IPS DF 19.7 (cell line): Measurements from ENCODE around the gene PLSCR3.

ENCODE experiments used
- DNase-seq: peaks from one replicate; pipeline ENCODE4 v3.0.0-alpha.2; 2013; ENCODE audit warnings: low read depth, low spot score

PLSCR3 gene

DNA sequence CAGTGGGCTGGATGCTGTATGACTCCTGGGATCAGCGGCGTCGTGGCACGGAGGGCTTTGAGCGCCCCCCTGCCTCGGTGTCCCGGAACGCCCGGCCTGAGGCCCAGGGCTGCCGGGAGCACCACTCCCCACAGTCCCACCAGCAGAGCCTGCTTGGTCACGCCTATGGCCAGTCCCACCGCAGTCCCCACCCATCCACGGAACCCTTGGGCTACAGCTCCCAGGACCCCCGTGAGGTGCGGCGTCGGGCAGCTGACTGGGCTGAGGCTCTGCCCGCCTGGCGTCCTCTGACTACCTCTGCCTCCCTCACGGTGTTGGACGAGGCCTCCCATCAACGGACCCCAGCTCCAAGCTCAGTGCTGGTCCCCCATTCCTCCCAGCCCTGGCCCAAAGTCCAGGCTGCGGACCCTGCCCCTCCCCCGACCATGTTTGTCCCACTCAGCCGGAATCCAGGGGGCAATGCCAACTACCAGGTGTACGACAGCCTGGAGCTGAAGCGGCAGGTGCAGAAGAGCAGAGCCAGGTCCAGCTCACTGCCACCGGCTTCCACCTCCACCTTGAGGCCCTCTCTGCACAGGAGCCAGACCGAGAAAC is 32.7 kb upstream of the PLSCR3 start:
- no peak for DNase-seq

DNA sequence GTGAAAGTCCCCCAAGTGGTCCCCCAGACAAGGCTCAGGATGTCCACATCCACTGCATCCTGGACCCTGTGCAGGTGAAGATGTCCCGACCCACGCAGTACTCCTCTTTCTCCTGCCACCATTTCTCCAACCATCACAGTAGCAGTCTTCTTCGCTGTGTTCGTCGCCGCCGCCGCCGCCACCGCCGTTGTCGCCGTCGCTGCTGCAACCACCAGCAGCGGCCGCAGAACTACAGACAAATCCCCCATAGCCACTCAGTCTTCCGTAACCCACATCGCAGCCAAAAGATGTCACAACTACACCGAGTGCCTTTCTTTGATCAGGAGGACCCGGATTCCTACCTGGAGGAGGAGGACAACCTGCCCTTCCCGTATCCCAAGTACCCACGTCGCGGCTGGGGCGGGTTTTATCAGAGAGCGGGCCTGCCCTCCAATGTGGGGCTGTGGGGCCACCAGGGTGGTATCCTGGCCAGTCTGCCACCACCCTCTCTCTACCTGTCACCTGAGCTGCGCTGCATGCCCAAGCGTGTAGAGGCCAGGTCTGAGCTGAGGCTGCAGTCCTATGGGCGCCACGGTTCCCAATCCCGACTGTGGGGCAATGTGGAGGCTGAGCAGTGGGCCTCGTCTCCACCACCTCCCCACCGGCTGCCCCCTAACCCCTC is 32.0 kb upstream of the PLSCR3 start:
- DNase-seq, result no peak

DNA sequence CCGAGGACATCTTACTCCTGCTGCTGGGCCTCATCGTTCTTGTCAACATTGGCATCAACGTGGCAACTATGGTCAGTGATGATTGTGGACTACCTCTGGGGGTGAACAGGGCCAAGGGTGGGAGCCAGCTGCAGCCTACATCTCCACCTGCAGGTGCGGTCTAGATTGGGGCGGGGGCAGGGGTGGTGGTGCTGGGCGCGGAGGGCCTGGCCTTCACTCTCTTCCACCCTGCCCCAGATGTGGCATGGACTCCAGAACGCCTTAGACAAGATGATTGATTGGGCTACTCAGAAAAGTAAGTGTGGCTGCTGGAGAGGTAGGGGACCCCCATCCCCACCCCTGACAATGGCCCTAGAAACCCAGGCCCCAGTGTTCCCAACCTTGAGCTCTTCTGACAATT is 31.4 kb upstream of the PLSCR3 start:
- DNase-seq, result no peak

DNA sequence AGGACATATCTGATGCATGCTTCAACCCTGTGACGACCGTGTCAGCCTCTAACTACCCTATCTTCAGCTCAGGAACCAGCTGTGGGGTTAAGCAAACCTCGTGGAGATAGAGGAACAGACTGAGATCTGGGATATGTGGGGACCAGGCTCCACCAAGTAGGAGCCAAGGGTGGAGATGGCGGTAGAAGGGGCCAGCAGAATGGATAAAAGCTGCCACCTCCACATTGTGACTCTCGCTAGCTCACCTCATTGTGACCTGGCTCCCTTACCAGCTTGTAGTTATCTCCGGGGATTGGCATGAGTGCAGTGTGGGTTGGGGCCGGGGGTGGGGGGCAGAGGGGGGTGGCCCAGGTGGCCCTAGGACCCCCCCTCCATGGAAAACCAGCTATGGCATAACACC is 31.0 kb upstream of the PLSCR3 start, which contains the start of gene SPEM2:
Gene SPEM2, plus strand, starts transcription at position 301 of the 400 bp plus-strand sequence. Its CDS starts 73 bp downstream, at position 374.
- DNase-seq, result no peak

DNA sequence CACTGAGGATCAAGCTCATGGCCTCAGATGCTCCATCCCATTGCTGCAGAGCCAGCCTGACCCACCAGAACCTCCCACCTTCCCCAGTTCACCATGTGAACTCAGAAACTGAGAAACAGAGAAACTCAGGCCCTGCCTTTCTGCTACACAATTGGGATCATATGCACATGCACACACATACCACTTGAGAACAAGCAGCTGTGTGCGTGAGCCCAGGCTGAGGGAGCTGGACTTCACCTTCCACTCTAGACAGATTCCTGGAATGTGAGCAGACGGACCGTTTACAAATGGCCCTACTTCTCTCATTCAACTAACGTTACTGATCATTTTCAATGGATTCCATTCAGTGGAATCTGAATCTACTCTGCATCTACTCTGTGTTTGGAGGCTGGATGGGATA is 29.4 kb upstream of the PLSCR3 start:
- no peak for DNase-seq

DNA sequence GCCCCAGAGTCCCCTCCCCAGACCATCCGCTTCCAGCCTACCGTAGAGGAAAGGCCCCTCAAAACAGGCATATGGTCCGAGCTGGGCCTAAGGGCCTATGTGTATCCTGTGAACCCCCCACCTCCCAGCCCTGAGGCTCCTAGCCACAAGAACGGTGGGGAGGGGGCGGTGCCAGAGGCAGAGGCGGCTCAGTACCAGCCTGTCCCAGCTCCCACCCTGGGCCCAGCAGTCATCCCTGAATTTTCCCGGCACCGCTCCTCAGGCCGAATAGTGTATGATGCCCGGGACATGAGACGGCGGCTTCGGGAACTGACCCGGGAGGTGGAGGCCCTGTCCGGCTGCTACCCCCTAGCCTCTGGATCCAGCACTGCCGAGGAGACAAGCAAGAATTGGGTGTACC is 26.9 kb upstream of the PLSCR3 start:
- no peak for DNase-seq

DNA sequence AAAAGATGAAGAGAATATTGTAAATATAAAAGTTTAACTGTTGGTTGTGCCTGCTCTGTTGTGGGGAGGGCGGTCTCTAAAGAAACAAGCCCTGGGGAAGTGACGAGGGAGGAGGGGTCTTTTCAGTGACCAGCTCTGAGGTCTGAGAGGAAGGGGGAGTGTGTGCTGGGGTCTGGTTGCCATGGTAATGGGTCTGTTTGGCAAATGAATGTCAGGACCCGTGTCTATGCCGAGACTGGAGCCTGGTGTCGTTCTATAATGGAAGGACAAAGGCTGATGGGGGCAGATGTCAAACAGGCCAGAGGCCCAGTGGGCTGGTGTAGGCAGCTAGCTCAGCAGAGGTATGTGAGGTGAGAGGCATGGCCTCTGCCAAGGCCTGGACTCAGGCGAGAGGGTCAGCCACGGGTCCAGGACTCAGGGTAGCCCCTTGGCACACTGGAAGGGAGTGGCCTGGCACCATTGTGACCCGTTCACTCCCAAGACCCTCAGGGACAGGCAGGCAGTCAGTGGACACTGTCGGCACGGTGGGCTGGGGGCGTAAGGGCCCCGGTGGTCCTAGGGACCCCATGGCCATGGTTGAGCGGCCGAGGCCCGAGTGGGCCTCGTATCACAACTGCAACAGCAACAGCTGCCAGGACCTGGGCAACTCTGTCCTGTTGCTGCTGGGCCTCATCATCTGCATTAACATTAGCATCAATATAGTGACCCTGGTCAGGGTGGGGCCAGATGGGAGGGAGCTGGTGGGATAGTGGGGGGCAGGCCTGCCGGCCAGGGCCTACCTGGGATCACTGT is 25.7 kb upstream of the PLSCR3 start, which contains the start of gene SPEM1:
Gene SPEM1, plus strand, starts transcription at position 506 of the 792 bp plus-strand sequence. Its CDS starts 61 bp downstream, at position 567.
- no peak for DNase-seq

DNA sequence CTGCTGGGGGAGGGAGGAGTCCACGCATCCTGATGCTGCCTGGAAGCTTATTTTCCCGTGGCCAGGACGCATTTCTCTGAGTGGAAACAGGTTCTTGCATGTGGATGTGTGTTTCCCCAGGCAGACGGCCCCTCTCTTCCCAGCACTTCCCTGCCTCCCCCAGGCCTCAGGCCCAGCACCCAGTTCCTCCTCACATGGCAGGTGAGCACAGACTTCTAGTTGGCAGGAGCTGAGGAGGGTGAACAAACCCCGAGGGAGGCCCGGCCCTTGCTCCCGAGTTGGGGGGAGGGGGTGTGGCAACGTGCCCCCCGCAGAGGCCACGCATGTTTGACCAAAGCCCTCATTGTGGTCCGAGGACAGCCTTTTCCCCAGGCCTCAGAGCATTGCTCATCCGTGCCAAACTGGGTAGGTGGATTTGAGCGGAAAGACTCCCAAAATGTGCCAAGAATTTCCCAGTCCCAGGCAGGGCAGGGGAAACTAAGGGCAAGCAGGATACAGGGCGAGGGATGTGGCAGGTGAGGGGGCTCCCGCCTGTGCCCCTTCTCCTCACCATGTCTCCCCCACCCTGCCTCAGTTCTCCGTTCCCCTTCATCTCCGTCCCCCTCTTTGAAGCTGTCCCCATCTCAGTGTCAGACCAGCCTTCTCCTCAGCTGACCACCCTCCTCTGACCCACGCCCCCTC is 24.3 kb upstream of the PLSCR3 start:
- no peak for DNase-seq

DNA sequence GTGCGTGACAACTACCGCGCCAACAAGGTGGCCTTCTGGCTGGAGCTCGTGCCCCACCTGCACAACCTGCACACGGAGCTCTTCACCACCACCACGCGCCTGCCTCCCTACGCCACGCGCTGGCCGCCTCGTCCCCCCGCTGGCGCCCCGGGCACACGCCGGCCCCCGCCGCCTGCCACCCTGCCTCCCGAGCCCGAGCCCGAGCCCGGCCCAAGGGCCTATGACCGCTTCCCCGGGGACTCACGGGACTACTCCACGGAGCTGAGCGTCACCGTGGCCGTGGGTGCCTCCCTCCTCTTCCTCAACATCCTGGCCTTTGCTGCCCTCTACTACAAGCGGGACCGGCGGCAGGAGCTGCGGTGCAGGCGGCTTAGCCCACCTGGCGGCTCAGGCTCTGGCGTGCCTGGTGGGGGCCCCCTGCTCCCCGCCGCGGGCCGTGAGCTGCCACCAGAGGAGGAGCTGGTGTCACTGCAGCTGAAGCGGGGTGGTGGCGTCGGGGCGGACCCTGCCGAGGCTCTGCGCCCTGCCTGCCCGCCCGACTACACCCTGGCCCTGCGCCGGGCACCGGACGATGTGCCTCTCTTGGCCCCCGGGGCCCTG is 22.8 kb upstream of the PLSCR3 start:
- no peak for DNase-seq

DNA sequence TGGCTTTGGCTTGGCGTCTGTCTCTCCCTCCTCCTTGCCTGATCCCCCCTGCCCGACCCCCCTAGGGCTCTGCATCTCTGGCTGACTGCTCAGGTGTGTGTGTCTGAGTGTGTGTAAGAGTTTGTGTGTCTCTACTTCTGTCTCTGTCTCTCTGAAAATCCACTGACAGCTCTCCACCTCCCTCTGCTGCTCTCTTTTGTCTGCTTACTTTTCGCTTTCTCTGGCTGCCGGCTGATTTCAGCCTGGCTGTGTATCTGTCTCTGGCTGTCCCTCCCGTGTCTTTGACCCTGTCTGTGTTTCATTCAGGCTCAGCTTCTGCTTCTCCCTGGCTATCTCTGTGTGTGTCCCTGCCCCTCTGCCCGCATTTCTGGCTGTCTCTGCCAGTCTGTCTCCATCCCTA is 22.0 kb upstream of the PLSCR3 start:
- DNase-seq, result no peak

DNA sequence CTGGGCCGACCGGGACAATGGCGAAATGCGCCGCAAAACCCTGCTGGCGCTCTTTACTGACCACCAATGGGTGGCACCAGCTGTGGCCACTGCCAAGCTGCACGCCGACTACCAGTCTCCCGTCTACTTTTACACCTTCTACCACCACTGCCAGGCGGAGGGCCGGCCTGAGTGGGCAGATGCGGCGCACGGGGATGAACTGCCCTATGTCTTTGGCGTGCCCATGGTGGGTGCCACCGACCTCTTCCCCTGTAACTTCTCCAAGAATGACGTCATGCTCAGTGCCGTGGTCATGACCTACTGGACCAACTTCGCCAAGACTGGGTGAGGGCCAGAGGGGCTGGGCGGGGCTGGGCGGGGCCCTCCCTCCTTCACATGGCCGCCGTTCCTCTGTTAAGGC is 21.5 kb upstream of the PLSCR3 start:
- no peak for DNase-seq

DNA sequence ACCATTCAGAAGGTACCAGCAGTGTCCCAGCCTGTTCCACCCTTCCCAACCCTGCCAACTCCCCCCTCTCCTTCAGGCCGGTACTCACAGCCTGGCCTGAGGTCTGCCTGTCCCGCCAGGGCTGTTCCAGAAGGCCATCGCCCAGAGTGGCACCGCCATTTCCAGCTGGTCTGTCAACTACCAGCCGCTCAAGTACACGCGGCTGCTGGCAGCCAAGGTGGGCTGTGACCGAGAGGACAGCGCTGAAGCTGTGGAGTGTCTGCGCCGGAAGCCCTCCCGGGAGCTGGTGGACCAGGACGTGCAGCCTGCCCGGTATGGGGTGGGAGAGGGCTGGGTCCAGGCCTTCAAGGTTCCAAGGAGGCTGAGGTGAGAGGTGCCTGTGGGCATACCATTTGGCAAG is 20.5 kb upstream of the PLSCR3 start:
- no peak for DNase-seq

DNA sequence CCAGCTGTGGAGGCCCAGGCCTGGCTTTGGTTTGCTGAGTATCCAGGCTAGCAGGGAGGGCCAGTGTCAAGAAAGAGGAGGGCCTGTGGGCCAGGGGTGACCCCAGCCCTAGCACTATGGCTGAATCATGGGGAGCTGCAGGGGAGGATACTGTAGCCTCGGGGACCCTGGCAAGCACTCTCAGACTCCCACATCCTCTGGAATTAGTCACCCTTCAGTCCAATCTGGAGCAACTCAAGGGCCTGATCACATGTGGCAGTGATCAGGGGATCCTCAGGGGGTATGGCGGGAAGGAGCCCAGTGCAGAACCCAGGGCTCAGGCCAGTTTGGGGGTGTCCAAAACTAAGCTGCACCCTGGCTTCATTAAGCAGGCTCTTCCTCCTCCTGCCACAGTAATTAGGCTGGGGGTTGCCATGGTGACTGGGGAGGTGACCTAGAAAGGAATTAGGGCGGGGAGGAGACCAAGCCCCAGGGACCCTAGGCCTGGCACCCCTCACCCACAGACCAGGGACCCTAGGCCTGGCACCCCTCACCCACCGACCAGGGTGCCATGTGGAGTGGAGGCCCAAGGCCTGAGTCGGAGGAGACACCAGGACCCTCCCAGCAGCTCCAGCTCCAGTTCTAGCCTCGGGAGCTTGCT is 19.1 kb upstream of the PLSCR3 start:
- DNase-seq, result no peak

DNA sequence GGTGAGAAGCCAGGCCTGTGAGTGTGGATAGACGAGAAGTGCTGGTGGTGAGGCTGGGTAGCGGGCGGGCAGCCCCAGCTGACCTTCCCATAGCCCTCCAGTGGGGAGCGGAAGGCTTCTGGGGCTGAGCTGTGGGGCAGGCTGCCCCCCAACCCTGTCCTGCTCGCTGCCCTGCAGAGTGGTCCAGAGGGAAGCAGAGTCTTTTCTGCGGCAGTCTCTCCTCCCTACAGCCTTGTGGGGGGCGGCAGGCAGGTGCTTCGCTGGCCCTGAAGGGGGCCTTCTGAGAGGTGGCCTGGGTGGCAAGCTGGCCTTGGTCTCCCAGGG is 17.1 kb upstream of the PLSCR3 start:
- no peak for DNase-seq

DNA sequence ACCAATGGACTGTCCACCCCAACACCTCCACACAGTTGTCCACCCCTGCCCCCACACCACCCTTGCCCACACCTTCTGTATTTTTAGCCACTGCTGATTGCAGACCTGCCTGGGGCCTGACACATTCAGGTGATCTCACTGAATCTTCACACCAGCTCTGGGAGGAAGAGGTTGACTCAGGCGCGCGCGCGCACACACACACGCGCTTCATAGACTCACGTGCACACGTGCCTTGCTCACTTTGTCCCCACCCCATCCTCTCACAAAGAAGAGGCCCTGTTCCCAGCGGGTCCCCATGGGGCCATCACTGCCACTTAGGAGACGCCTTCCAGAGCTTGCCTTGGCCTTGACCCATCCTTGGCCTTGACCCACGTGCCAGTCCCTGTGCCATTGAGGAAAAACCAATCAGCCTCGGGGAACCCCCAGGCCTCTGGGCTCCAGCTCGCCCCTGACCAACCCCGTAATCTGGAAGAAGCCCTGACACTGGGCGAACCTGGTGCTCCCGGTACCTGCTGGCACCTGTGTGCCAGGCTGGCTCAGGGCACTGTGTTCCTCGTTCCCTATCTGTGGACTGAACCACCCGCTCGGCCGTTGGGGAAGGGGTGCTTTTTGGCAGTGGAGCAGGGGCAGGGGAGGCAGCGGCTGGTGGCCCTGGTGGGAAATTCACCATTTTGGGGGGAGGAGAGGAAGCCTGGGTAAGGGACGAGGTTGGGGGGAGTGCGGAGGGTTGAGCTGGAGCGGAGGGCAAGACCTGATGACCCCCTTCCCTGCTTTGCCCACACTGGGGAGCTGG is 16.5 kb upstream of the PLSCR3 start:
- DNase-seq, result no peak

DNA sequence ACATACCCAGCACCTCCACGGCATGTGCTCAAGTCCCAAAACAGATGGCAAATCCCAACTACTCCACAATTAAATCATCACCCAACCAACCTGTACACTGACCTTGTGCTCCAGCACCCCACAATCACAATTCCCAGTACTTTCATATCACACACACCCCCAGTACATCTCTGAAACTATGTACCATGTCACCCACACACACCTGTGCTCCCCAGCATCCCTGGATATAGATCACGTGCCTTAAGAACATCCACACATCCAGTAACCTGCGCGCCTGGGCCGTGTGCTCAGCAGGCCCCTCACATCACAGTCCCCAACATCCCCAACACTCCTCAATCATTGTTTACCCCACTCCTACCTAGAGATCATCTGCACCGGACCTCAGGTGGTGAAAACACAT is 15.4 kb upstream of the PLSCR3 start:
- DNase-seq, result no peak

DNA sequence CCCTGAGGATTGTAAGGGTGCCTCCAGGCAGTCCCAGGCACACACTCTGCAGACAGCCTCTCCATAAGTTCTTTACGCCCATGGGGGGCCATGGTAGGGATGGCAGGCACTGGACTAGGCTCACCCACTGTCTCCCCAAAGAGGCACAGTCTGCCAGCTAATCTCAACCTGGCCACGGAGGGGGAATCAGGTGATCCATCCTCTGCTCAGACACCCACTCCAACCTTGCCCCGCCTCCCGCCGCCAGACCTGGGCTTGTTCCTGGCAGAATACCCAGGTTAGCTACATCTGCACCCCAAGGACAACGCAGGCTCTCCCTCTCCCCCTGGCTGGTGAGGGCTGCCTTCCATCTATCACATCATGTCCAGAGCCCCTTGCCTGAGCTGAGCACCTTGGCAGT is 14.5 kb upstream of the PLSCR3 start:
- DNase-seq, result no peak

DNA sequence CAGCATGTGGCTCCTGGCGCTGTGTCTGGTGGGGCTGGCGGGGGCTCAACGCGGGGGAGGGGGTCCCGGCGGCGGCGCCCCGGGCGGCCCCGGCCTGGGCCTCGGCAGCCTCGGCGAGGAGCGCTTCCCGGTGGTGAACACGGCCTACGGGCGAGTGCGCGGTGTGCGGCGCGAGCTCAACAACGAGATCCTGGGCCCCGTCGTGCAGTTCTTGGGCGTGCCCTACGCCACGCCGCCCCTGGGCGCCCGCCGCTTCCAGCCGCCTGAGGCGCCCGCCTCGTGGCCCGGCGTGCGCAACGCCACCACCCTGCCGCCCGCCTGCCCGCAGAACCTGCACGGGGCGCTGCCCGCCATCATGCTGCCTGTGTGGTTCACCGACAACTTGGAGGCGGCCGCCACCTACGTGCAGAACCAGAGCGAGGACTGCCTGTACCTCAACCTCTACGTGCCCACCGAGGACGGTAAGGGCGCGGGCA is 14.0 kb upstream of the PLSCR3 start:
- DNase-seq, result no peak

DNA sequence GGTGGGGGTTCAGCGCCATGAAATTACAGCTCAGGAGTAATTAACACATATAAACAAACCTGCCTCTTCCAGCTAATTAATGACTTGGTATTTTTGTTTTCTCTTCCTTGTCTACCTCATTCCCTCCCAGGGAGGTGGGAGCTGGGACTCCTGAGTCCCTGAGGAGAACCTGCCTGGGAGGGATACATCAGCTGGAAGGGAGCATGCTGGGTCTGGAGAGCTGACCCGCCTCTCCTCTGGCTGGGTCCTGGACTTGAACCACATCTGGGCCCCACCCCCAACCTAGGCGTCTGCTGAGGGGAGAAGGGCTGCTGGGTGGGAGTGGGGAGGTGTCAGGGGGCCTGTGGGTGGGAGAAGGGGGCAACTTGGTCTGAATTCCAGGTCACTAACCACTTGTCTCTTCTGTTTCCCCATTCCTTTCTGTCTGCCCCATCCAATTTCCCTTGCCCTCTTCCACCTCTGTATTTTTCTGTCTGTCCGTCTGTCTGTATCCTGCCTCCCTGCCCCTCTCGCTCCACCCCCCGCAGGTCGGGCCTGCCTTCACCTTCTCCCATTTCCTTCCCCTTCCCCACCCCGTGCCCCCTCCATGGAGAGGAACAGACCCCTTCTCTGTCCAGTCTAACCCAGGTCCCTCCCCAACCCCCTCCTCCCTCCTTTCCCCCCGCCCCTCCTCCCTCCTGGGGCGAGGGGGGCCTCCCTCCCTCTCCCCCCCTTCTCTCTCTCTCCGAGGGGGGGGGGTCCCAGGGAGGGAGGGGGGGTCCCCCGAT is 13.3 kb upstream of the PLSCR3 start, which contains the start of gene NLGN2:
Gene NLGN2, plus strand, starts transcription at position 361 of the 767 bp plus-strand sequence. CDS start 411 bp downstream, outside the sequence.
- DNase-seq, result no peak

DNA sequence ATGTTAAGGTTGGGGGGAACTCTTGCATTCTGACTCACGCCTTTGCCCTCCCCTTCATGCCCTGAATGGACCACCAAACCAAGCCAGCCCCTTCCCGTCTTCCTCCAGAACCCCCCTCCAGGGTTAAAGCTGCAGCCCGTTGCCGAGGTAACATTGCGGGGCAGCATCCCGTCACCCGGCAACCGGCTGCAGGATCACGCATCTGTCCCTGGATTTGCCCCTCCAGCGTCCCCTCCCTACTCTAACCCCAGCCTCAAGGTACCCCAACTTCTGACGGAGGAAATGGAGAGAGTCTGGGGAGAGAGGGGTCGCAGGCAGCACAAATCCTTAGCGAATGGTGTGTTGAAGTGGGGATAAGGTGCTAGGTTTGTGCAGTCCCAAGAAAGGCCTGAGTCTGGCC is 12.8 kb upstream of the PLSCR3 start:
- DNase-seq, result no peak
